ENCODE data around the gene SASS6.

SASS6 gene

DNA sequence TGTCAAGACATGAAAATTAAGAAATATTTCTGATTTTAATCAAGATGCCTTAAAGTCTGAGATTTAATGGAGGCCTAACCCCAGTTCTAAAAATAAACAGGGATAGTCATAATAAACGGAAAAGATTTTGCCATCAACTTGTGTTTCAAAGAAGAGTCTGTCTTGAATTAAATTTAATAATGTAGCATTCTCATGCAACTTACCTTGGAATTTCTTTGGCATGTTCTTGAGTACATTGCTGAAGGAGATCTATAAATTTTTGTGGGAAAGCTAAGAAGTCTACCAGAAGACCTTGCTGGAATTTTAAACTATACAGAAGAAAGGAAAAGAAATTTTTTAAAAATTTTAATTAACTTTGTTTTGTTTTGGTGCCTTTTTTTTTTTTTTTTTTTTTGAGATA lies 10.6 kb downstream of the SASS6 start:
- no peak for DNase-seq
- in situ Hi-C loops (cut with HindIII; ENCODE audit: low pct_ligation_motif_present, low pct_unique_long_range_greater_than_20kb, low sequenced_read_pairs) = no loop called here

DNA sequence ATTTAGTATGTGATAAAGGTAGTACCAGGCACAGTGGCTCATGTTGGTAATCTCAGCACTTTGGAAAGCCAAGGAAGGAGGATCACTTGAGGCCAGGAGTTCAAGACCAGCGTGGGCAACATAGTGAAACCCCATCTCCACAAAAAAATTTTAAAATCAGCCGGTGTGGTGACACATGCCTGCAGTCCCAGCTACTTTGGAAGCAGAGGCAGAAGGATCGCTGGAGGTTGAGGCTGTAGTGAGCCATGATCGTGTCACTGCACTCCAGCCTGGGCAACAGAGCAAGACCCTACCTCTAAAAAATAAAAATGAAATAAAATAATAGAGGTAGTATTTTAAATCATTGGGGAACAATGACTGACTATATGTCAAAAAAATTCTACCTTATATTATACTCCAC lies 17.2 kb downstream of the SASS6 start:
- no peak for DNase-seq
- in situ Hi-C loops (cut with HindIII; ENCODE audit: low pct_ligation_motif_present, low pct_unique_long_range_greater_than_20kb, low sequenced_read_pairs) = no loop called here

DNA sequence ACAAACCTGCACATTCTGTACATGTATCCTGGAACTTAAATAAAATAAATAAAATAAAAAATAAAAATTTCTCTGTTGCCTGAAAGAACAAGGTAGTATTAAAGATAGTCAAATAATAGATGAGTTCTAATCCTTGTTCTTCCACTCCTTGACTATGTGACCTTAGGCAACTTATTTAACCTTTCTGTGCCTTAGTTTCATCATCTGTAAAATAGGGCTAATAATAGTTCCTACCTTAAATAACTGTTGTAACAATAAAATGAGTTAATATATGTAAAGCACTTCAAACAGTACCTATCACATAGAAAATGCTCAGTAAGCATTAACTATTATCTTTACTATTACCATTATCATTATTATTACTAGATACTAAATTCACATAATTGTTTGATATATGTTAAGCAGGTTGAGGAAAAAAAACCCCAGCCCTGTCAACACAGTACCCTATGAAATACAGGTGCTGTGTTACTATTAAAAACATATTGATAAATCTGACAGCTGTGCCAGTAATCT lies 23.1 kb downstream of the SASS6 start:
- DNase-seq = no peak
- in situ Hi-C loops (cut with HindIII; ENCODE audit: low pct_ligation_motif_present, low pct_unique_long_range_greater_than_20kb, low sequenced_read_pairs) = no loop called here

DNA sequence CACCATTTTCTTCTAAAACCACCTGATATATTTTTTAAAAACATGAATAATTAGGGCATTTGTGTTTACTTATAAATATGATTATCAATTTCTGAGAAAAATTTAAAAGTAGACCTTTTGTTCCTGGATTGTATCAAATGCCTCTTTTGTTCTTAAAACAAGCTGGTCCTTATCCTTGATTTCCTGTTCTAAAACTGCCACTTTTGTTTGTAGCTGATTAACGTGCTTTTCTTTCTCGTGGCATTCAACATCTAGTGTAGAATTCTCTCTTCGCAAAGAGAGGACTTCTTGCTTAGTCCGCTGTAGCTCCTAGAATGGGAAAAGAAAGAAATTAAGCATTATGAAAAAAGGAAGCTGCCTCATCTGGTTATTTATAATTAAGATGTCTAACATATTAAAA lies 25.0 kb downstream of the SASS6 start:
- in situ Hi-C loops (cut with HindIII; ENCODE audit: low pct_ligation_motif_present, low pct_unique_long_range_greater_than_20kb, low sequenced_read_pairs) = no loop called here
- DNase-seq = no peak

DNA sequence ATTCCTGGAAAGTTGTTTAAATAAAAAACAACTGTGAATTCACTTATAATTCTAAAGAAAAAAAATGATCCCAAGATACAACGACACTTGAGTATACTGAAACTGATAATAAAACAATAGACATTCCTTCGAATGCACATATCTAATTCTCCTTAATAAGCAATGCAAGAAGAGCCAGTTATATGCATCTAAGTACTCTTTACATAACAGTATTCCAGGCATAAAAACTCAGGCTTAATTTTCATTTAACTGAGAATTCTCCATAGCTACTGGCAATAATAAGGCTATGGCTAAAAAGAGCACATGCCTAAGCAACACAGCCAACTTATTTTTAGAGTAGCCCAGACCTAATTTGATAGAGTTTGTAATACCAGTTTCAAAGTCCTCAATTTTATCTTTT lies 31.2 kb downstream of the SASS6 start:
- in situ Hi-C loops (cut with HindIII; ENCODE audit: low pct_ligation_motif_present, low pct_unique_long_range_greater_than_20kb, low sequenced_read_pairs) = no loop called here
- no peak for DNase-seq

DNA sequence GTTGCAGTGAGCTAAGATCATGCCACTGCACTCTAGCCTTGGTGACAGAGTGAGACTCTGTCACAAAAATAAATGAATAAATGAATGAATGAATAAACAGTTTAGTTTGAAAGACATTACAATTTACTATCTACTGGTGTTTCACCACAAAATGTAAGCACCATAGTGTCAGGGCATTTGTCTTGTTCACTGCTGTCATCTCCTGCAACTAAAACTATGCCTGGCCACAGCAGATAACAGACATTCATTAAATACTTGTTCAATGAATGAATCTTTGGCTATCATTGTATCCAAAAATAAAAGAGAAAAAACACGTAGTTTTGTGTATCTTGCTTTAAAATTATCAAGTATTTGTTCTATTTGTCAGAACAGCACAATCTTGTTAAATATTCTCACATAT lies 32.5 kb downstream of the SASS6 start:
- in situ Hi-C loops (cut with HindIII; ENCODE audit: low pct_ligation_motif_present, low pct_unique_long_range_greater_than_20kb, low sequenced_read_pairs) = no loop called here

DNA sequence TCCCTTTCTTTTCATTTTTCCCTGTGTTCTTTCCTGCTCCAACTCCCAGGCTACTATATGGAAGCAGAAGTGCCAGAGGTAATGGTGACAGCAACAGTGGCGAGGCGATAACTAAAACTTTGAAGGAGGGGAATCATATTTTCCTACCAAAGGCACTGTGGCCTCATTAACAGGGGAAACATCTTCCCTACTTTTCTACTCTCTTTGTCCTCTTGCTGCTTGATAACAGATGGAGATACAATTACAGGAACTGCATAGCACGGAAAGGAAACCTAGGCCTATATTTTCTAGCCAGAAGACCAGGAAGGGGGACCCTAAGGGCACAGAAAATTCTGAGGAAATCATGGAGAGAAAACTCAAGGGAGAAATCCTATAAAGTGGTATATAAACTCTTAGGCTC lies 42.3 kb downstream of the SASS6 start:
- in situ Hi-C loops (cut with HindIII; ENCODE audit: low pct_ligation_motif_present, low pct_unique_long_range_greater_than_20kb, low sequenced_read_pairs) = no loop called here
- no peak for DNase-seq

More for the DNA sequence above, 32.5 kb downstream of the SASS6 start:
- DNase-seq = no peak

DNA sequence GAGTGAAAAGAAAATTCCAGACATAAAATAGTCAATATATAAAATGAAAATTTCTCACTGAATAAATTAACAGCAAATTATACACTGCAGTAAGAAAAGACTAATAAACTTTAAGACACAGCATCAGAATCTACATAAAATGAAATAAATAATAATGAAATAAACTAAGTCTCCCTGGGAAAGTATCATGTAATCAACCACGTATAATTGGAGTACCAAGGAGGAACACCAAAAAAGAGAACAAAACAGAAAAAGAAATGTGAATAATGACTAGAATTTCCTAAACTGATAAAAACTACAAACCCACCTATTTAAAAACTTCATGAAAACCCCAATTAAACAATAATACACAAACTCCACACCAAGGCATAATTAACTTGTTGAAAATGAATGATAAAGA lies 43.6 kb downstream of the SASS6 start:
- DNase-seq = no peak
- in situ Hi-C loops (cut with HindIII; ENCODE audit: low pct_ligation_motif_present, low pct_unique_long_range_greater_than_20kb, low sequenced_read_pairs) = no loop called here

DNA sequence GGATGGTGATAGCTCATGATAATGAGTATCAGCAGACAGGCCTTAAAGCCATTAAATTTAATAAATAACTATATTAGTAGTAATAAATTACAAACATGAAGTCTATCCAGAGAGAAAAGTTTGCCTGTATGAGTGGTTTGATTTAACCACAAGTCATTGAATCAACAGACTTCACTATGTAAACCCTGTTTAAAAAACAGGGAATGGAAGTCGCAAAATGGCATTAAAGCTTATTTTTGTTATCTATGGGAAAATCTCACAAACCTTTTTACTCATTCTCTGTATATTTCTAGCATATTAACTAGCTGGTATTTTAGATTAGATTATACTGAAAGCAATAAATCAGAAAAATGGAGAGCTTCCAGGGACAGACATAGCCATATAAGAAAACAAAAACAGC lies 45.3 kb downstream of the SASS6 start:
- DNase-seq = no peak
- in situ Hi-C loops (cut with HindIII; ENCODE audit: low pct_ligation_motif_present, low pct_unique_long_range_greater_than_20kb, low sequenced_read_pairs) = no loop called here

DNA sequence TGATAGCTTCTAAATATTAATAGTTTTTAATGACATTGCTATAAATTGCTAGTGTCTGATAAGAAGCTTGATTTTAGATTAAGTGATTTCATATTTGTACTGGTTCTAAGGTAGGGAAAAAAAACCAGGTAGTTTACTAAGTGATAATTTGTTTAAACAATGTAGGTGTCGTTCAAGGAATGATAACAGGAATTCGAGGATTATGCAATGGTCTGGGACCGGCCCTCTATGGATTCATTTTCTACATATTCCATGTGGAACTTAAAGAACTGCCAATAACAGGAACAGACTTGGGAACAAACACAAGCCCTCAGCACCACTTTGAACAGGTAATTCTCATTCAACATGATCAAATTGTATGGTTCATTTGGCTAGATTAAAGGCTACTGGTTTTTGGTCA lies 52.4 kb downstream of the SASS6 start:
- no peak for DNase-seq
- in situ Hi-C loops (cut with HindIII; ENCODE audit: low pct_ligation_motif_present, low pct_unique_long_range_greater_than_20kb, low sequenced_read_pairs) = no loop called here

DNA sequence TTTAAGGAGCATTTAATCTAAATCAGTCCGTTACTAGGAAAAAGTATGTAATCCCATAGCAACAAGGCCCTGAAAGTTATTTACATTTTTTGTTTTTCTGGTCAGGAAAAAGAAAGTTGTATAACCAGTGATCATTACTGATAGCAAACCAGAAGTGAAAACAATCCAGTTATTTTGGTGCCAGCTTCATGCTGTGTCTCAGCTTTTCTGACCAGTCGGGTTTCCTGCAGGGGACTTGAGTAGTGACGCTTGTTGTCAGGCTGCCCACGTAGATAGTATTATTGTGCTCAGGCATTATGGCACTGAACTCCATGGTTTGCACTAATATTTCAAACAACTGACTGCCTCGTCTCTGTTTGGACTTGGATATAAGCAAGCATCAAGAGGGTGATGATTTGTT lies 55.2 kb downstream of the SASS6 start:
- in situ Hi-C loops (cut with HindIII; ENCODE audit: low pct_ligation_motif_present, low pct_unique_long_range_greater_than_20kb, low sequenced_read_pairs) = no loop called here

DNA sequence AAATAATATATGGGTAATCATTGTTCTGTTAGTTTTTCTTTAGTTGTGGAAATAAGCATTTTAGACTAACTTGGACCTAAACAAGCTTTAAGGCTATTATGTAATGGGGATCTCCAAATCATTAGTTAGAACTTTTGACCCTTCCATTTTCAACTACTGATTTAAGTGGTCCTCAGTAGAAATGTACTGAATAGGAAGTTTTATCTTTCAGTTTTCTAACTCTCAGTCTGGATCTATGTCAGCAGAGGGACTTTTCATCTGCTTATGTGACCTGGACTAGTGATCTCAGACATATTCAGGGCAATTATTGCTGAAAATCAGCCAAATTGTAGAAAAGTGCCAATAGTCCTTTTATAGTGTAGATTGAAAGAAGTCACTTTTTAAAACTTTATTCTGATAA lies 56.0 kb downstream of the SASS6 start:
- DNase-seq = no peak
- in situ Hi-C loops (cut with HindIII; ENCODE audit: low pct_ligation_motif_present, low pct_unique_long_range_greater_than_20kb, low sequenced_read_pairs) = no loop called here

More for the DNA sequence above, 55.2 kb downstream of the SASS6 start:
- DNase-seq = no peak

DNA sequence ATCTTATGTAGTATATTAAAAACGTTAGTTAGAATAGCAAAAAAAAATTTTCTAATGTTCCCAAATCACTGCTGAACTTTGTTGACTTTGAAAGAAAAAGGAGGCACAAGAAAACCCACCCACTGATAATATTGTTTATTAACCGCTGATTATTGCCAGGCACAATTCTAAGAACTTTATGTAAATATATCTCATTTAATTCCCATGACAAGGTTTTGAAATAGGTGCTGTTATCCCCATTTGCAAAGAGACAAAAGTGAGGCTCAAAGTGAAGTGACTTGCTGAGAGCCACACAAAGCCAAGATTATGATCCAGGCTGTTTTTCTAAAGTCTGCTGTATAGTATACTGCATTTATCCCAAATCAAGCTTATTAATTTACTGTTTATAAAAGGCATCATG lies 56.4 kb downstream of the SASS6 start:
- in situ Hi-C loops (cut with HindIII; ENCODE audit: low pct_ligation_motif_present, low pct_unique_long_range_greater_than_20kb, low sequenced_read_pairs) = no loop called here

DNA sequence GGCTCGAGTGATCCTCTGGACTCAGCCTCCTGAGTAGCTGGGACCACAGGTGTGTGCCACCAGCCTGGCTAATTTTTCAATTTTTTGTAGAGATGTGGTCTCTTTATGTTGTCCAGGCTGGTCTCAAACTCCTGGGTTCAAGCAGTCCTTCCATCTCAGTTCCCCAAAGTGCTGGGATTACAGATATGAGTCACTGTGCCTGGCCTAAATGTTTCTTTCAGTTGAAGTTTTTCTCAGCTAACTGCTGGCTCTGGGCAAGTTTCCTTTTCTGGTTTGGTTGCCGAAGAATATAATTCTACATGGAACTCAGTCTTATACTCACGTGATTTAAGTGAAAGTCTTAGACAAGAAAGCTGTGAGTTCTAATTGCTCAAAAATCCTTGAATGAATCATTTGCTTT lies 57.0 kb downstream of the SASS6 start:
- in situ Hi-C loops (cut with HindIII; ENCODE audit: low pct_ligation_motif_present, low pct_unique_long_range_greater_than_20kb, low sequenced_read_pairs) = no loop called here
- DNase-seq = no peak

More for the DNA sequence above, 56.4 kb downstream of the SASS6 start:
- no peak for DNase-seq

DNA sequence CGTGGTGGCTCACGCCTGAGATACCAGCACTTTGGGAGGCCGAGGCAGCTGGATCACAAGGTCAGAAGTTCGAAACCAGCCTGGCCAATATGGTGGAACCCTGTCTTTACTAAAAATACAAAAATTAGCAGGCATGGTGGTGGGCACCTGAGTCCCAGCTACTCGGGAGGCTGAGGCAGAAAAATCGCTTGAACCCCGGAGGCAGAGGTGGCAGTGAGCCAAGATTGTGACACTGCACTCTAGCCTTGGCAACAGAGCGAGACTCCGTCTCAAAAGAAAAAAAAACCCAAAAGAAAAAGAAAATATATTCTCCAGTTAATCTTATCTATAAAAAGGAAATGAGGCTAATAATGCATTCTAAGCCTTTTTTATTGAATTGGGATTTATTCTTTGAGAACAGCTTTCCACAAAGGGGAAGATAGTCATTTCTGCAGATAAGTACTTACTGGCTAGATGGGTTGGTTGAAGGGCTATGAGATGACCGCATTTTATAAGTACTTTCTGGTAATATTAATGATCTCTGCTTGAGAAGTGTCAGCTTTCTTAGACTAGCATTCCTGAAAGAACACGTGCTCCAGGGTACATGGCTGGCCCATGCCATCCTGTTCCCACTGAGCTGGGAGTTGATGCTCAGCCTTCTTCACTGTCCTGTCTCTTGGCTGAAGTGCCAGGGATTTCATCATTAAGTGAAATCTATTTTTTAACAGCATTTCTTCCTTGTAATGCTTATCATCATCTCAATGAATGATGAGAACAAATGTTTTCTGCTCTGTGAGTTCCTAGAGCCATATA lies 57.9 kb downstream of the SASS6 start:
- in situ Hi-C loops (cut with HindIII; ENCODE audit: low pct_ligation_motif_present, low pct_unique_long_range_greater_than_20kb, low sequenced_read_pairs) = no loop called here
- no peak for DNase-seq

DNA sequence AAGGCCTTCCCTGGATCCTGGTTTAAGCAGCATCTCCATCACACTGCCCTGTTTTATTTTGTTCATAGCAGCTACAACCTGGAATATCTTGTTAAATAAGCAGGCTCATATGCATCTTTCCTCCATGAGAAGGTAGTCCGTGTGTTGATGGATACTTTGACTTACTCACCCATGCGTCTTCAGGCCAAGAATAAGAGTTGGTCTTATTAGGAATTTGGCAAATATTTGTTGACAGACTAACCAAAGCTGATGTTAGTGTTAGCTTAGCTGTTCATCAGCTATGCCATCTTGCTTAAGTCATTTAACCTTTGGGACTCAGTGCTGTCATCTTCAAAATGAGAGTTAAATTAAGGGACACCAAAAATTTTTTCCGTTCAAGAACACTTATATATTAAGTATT lies 59.2 kb downstream of the SASS6 start:
- no peak for DNase-seq
- in situ Hi-C loops (cut with HindIII; ENCODE audit: low pct_ligation_motif_present, low pct_unique_long_range_greater_than_20kb, low sequenced_read_pairs) = no loop called here

DNA sequence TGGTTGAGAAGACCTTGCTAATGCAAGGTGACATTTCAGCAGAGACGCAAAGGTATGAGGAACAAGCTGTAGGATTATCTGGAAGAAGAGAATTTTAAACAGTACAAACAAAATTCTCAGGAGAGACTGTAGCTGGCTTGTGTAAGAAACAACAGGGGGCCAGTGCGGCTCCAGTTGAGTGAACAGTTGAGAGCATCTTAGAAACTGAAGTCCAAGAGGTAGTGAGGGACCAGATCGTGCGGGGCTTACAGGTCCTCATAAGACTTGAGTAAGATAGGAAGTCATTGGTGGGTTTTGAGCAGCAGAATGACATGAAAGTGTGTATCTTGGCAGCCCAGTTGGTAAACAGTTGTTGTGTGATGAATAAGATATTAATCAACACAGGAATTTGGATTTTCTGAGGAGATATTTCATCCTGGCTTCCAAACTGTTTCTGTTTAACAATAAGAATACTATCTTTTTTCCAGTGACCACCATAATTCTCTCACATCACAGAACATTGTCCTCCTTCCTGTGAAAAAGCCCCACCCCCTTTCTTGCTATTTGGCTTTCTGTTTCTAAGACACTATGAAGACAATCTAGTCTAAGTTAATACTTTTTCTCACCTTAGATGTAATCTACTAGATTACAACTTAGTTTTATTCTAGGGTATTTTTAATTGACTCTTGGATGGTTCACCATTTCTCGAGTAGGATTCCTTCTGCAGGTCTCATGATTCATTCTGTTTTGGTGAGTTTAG lies 62.4 kb downstream of the SASS6 start:
- in situ Hi-C loops (cut with HindIII; ENCODE audit: low pct_ligation_motif_present, low pct_unique_long_range_greater_than_20kb, low sequenced_read_pairs) = no loop called here
- no peak for DNase-seq

DNA sequence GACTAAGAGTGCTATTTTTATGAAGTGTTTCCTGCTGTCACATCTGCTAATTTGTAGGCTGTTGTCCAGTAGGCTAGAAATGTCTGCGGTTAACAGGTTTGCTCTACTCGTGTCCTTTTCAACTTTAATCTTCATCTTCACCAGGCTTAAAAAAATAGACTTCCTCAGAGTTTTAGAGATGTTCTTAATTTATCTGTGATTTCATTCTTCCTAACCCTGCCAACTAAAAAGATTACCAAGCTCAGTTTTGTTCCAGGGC lies 66.8 kb downstream of the SASS6 start:
- DNase-seq = no peak
- in situ Hi-C loops (cut with HindIII; ENCODE audit: low pct_ligation_motif_present, low pct_unique_long_range_greater_than_20kb, low sequenced_read_pairs) = no loop called here

DNA sequence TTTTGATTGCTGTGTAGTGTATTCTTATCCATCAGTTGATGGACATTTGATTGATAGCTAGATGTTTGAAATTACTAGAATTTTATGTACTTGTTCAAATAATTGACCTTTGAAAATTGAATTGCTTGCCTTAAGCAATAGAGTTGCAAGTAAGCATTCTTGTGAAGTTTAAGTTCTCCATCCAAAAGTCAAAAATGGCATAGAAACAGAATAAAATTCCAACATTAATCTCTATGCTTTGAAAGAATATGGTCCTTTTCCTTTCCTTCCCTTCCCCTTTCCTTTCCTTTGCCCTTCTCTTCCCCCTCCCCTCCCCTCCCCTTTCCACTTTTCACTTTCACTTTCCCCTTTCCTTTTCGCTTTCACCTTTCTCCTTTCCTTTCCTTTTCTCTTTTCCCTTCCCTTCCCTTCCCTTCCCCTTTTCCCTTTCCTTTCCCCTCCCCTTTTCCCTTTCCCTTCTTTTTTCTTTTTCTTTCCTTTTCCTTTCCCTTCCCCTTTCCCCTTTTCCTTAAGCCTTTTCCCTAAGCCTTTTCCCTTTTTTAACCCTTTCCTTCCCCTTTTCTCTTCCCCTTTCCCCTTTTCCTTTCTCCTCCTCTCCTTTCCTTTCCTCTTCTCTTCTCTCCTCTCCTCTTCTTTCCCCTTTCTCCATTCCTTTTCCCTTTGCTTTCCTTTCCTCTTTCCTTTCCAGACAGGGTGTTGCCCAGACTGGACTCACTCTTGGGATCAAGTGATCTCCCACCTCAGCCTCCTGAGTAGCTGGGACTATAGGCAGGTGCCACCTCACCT lies 67.4 kb downstream of the SASS6 start:
- DNase-seq = peak; percentile 32
- in situ Hi-C loops (cut with HindIII; ENCODE audit: low pct_ligation_motif_present, low pct_unique_long_range_greater_than_20kb, low sequenced_read_pairs) = no loop called here
